Uterus (tissue), 2 donors: ENCODE data around the gene KATNA1.

Experiments used
- CTCF ChIP-seq, 4 experiments: fragments of 200-600 bp in 2 of 4; fragments of 450-650 bp in 2 of 4; sonication (generic) in 2 of 4; IDR thresholded peaks; one replicate each; pipeline ENCODE4 v1.5.1; 2016 to 2019; ENCODE audit warnings: antibody characterized with exemption in 4 of 4, mild to moderate bottlenecking in 2 of 4, moderate library complexity in 1 of 4
- POLR2A ChIP-seq, 2 donors: fragments of 450-650 bp; IDR thresholded peaks; one replicate each; pipeline ENCODE4 v1.6.1; 2016; ENCODE audit warnings: antibody characterized with exemption in 2 of 2, mild to moderate bottlenecking in 1 of 2, moderate library complexity in 1 of 2

- TF ChIP-seq POLR2A (IDR thresholded peaks at IDR 0.05) (no peak), CTCF (IDR thresholded peaks at IDR 0.05) (no peak)
Observed at GRCh38 chr6:149614337-149614736, 34.2 kb downstream of the KATNA1 start.
